HepG2 (cell line): ENCODE data around the gene FAM229A. TPM values are rescaled to one million over a fixed set of nuclear protein-coding genes. Genes with fewer than 3 reads are reported as not detected.

Experiments
- BCL6 ChIP-seq: IDR thresholded peaks from 2 replicates; pipeline ENCODE4 v1.6.1; 2016; ENCODE audit warnings: missing genetic modification reagents, missing compliant biosample characterization
- HDAC6 ChIP-seq: fragments of 200-600 bp; sonication (generic); IDR thresholded peaks from 2 replicates; pipeline ENCODE4 v1.7.0; 2017; ENCODE audit warnings: mild to moderate bottlenecking, antibody characterized with exemption, low read length, low read depth
- HMGXB4 ChIP-seq, 2 experiments: sonication (generic) in 1 of 2; formaldehyde crosslinking in 1 of 2; IDR thresholded peaks; 2 replicates each; pipeline versions ENCODE4 v1.4.0 to v1.6.1; 2018 to 2020; ENCODE audit warnings: missing genetic modification reagents in 2 of 2, borderline replicate concordance in 1 of 2, low read depth in 1 of 2, mild to moderate bottlenecking in 1 of 2, missing biosample characterization in 1 of 2
- POGK ChIP-seq: sonication (generic); formaldehyde crosslinking; conservative IDR thresholded peaks from 2 replicates; pipeline ENCODE4 v1.8.0; 2022; ENCODE audit warnings: mild to moderate bottlenecking, moderate library complexity, missing genetic modification reagents
- RXRB ChIP-seq: IDR thresholded peaks from 2 replicates; pipeline ENCODE4 v1.6.1; 2016; ENCODE audit warnings: borderline replicate concordance, missing genetic modification reagents, missing compliant biosample characterization
- TEF ChIP-seq: sonication (generic); formaldehyde crosslinking; IDR thresholded peaks from 2 replicates; pipeline ENCODE4 v1.5.0; 2020; ENCODE audit warnings: missing genetic modification reagents
- THAP11 ChIP-seq: IDR thresholded peaks from 2 replicates; pipeline ENCODE4 v1.6.1; 2016; ENCODE audit warnings: missing biosample characterization, missing genetic modification reagents
- ZBTB37 ChIP-seq: sonication (generic); formaldehyde crosslinking; IDR thresholded peaks from 2 replicates; pipeline ENCODE4 v1.4.0; 2020; ENCODE audit warnings: mild to moderate bottlenecking, missing genetic modification reagents
- ZMAT3 ChIP-seq: sonication (generic); formaldehyde crosslinking; conservative IDR thresholded peaks from 2 replicates; pipeline ENCODE4 v1.7.0; 2021; ENCODE audit warnings: missing genetic modification reagents
- ZNF513 ChIP-seq: sonication (generic); formaldehyde crosslinking; conservative IDR thresholded peaks from 2 replicates; pipeline ENCODE4 v1.5.0; 2020; ENCODE audit warnings: missing genetic modification reagents
- ZNF543 ChIP-seq: sonication (generic); formaldehyde crosslinking; IDR thresholded peaks from 2 replicates; pipeline ENCODE4 v1.4.0; 2020; ENCODE audit warnings: mild to moderate bottlenecking, missing genetic modification reagents
- ZNF547 ChIP-seq: sonication (generic); formaldehyde crosslinking; IDR thresholded peaks from 2 replicates; pipeline ENCODE4 v1.5.1; 2020; ENCODE audit warnings: mild to moderate bottlenecking, missing genetic modification reagents
- ZNF567 ChIP-seq: sonication (generic); formaldehyde crosslinking; IDR thresholded peaks from 2 replicates; pipeline ENCODE4 v1.8.1; 2023; ENCODE audit warnings: mild to moderate bottlenecking, missing genetic modification reagents, borderline replicate concordance
- ZNF589 ChIP-seq: sonication (generic); formaldehyde crosslinking; conservative IDR thresholded peaks from 2 replicates; pipeline ENCODE4 v1.8.0; 2022; ENCODE audit warnings: mild to moderate bottlenecking, moderate library complexity, missing genetic modification reagents
- ZNF614 ChIP-seq: IDR thresholded peaks from 2 replicates; pipeline ENCODE4 v1.6.1; 2018; ENCODE audit warnings: missing biosample characterization, missing genetic modification reagents, inconsistent platforms, borderline replicate concordance
- ZSCAN20 ChIP-seq: sonication (generic); formaldehyde crosslinking; IDR thresholded peaks from 2 replicates; pipeline ENCODE4 v1.4.0; 2020; ENCODE audit warnings: missing genetic modification reagents, mild to moderate bottlenecking, borderline replicate concordance
- polyA plus RNA-seq, 8 experiments: library from polyadenylated mRNA; depleted of rRNA in 3 of 8; stranded (reverse) in 7 of 8; unstranded in 1 of 8; fragments of >200 nt; fragmentation: Illumina TruSeq in 4 of 8; extraction: Trizol in 4 of 8; gene quantifications; 2 replicates each; pipeline versions ENCODE4 v1.2.1 to v1.2.3, GENCODE V29; 2011 to 2016; ENCODE audit warnings: low read depth in 4 of 8, missing spikeins in 1 of 8, mixed read lengths in 1 of 8; ENCODE audit not compliant: insufficient read depth in 1 of 8
- total RNA-seq, 5 experiments: library from RNA; depleted of rRNA; stranded (reverse); fragments of >200 nt; fragmentation: Illumina TruSeq; extraction: Trizol; gene quantifications; 2 replicates each; pipeline ENCODE4 v1.2.3, GENCODE V29; 2016; ENCODE audit warnings: low read depth in 1 of 5

FAM229A gene
- total and polyA plus RNA-seq, 2 of the 13 experiments (the other 11 are each of a cell fraction or from before 2014, with no cell fraction given), result 3.2 to 17.6 TPM

- TF ChIP-seq ZNF614 (CRISPR knock-in tag) (no peak; the same call in 1 of the 2 replicates), ZNF567 (CRISPR knock-in tag) (no peak), TEF (CRISPR knock-in tag) (no peak), ZMAT3 (CRISPR knock-in tag) (no peak), RXRB (CRISPR knock-in tag) (peak; percentile 22; the same call in 1 of the 2 replicates), HDAC6 (no peak), ZNF547 (no peak), BCL6 (CRISPR knock-in tag) (no peak), POGK (CRISPR knock-in tag) (peak; percentile 42), ZNF543 (0 out of 2 replicates have a peak, but pooled peaks have one; percentile 60), ZSCAN20 (CRISPR knock-in tag) (no peak), ZBTB37 (CRISPR knock-in tag) (no peak), ZNF589 (CRISPR knock-in tag) (no peak), THAP11 (peak; percentile 33; the same call in 1 of the 2 replicates), HMGXB4 (CRISPR knock-in tag; IDR thresholded peaks at IDR 0.05; ENCODE audit: borderline replicate concordance in 1 of 2, low read depth in 1 of 2) (peak in 1 of 2 experiments; percentile 54; a peak in 1 of 4 replicates), ZNF513 (CRISPR knock-in tag) (no peak)
These were observed 26.3 kb downstream of the FAM229A start, which contains the start of gene MARCKSL1 (continued) for GRCh38 chr1:32335790-32336590.
